Stomach (tissue), 9 donors: ENCODE data around the gene PPP1R15A. TPM values are rescaled to one million over a fixed set of nuclear protein-coding genes. Genes with fewer than 3 reads are reported as not detected.
"Not testable (repeated sequence)": the region's sequence is repeated elsewhere in the genome, so short reads cannot be mapped to it uniquely, and the experiment has no call there.

Experiments
- DNase-seq, 2 donors: peaks; one replicate each; pipeline versions ENCODE4 v3.0.0 to v3.0.0-alpha.2; 2013 to 2019
- H3K27ac ChIP-seq, 5 donors: fragments of 200-600 bp in 4 of 5; sonication (generic) in 4 of 5; one replicate each; pipeline ENCODE4 v1.5.1; 2013 to 2019; ENCODE audit warnings: mild to moderate bottlenecking in 1 of 5, moderate library complexity in 1 of 5
- H3K27me3 ChIP-seq, 3 donors: fragments of 200-600 bp; sonication (generic); one replicate each; pipeline ENCODE4 v1.5.1; 2017 to 2019; ENCODE audit warnings: mixed run types in 1 of 3
- H3K36me3 ChIP-seq, 4 donors: fragments of 200-600 bp; sonication (generic); 1 replicate in 3 of 4; 2 replicates in 1 of 4; pipeline ENCODE4 v1.5.1; 2016 to 2019
- H3K4me1 ChIP-seq, 4 donors: fragments of 200-600 bp; sonication (generic); one replicate each; pipeline ENCODE4 v1.5.1; 2016 to 2019
- H3K4me3 ChIP-seq, 4 donors: fragments of 200-600 bp; sonication (generic) in 3 of 4; one replicate each; pipeline ENCODE4 v1.5.1; 2016 to 2019; ENCODE audit warnings: mild to moderate bottlenecking in 1 of 4
- H3K9me3 ChIP-seq, 4 donors: fragments of 200-600 bp; sonication (generic); one replicate each; pipeline ENCODE4 v1.5.1; 2016 to 2019
- CTCF ChIP-seq, 7 experiments: fragments of 450-650 bp in 4 of 7; fragments of 200-600 bp in 3 of 7; sonication (generic) in 3 of 7; IDR thresholded peaks; one replicate each; pipeline ENCODE4 v1.5.1; 2016 to 2019; ENCODE audit warnings: antibody characterized with exemption in 7 of 7, control low read depth in 2 of 7, mild to moderate bottlenecking in 1 of 7
- EP300 ChIP-seq: sonication (generic); formaldehyde crosslinking; IDR thresholded peaks from one replicate; pipeline ENCODE4 v1.6.1; 2017; ENCODE audit warnings: antibody characterized with exemption
- POLR2A ChIP-seq, 4 donors: fragments of 450-650 bp; IDR thresholded peaks; one replicate each; pipeline ENCODE4 v1.6.1; 2016; ENCODE audit warnings: antibody characterized with exemption in 4 of 4, control low read depth in 2 of 4, mild to moderate bottlenecking in 1 of 4, moderate library complexity in 1 of 4
- POLR2AphosphoS5 ChIP-seq, 3 donors: sonication (generic); formaldehyde crosslinking; IDR thresholded peaks; one replicate each; pipeline ENCODE4 v1.6.1; 2016; ENCODE audit warnings: antibody characterized with exemption in 3 of 3
- WGBS, 5 donors: extraction: QIAGEN DNeasy Blood & Tissue Kit in 3 of 5; methylation state at CpG; one replicate each; pipeline versions ENCODE4 v1.1.5 to v1.1.7; 2013 to 2018; 5-methylcytosine and 5-hydroxymethylcytosine counted together
- intact Hi-C: fragments of 100-400 bp; cut with DNase I; formaldehyde crosslinking; loops from one replicate; pipeline ENCODE4 v1.15.1; 2023; ENCODE audit warnings: low total_unique reads
- polyA plus RNA-seq, 3 donors: library from polyadenylated mRNA; stranded (reverse); fragments of 200-250 nt; gene quantifications; one replicate each; pipeline ENCODE4 v1.2.3, GENCODE V29; 2013
- total RNA-seq, 5 donors: library from RNA; depleted of rRNA; stranded (reverse); fragments of >200 nt; gene quantifications; one replicate each; pipeline versions ENCODE4 v1.1.0 to v1.2.3, GENCODE V29; 2014 to 2016
- donor health status: healthy with polysubstance abuse.
- donor health status: Bipolar disorder and iron deficiency.
- donor health status: healthy.

Gene PPP1R15A
- total and polyA plus RNA-seq, 8 donors, result 14.6 to 107 (median 36.1) TPM

- Histone ChIP-seq H3K27ac (peak overlapping the region; percentile 44 to 100 (median 63)), H3K36me3 (peaks cover 28 to 48% (median 44%) of the 10 kb centered on the region in 4 donors), H3K4me3 (no peak overlapping the region), H3K9me3 (no peaks in the 10 kb centered on the region), H3K4me1 (peaks cover 44 to 73% (median 54%) of the 10 kb centered on the region in 4 donors), H3K27me3 (no peaks in the 10 kb centered on the region)
- no peak for DNase-seq
- WGBS, 5 donors, result 76 to 84% (median 82%) methylated on average over 13 of the region's 13 CpGs
- intact Hi-C loops, result no loop called here
- TF ChIP-seq POLR2A (IDR thresholded peaks at IDR 0.05) (no peak), POLR2AphosphoS5 (IDR thresholded peaks at IDR 0.05) (no peak), CTCF (IDR thresholded peaks at IDR 0.05) (no peak), EP300 (no peak)
Measured at GRCh38 chr19:48879025-48879637, 6.9 kb downstream of the PPP1R15A start.

GRCh38 chr19:48879696-48880095, 7.5 kb downstream of the PPP1R15A start:
- WGBS, 5 donors, result 77 to 91% (median 87%) methylated on average over 9 of the region's 9 CpGs
- Histone ChIP-seq H3K27ac (peak overlapping the region; percentile 44 to 100 (median 63)), H3K4me1 (peaks cover 38 to 68% (median 48%) of the 10 kb centered on the region in 4 donors)

GRCh38 chr19:48881741-48882657, 9.8 kb downstream of the PPP1R15A start:
- Histone ChIP-seq H3K27ac (peak overlapping the region in 2 of 5 donors; percentile 19 to 37), H3K9me3 (no peaks in the 10 kb centered on the region), H3K27me3 (no peaks in the 10 kb centered on the region), H3K4me1 (peaks cover 18 to 45% (median 27%) of the 10 kb centered on the region in 4 donors), H3K4me3 (no peak overlapping the region), H3K36me3 (peaks cover 4 to 23% (median 18%) of the 10 kb centered on the region in 4 donors)
- DNase-seq, result peak in 1 of 2 donors; percentile 32
- no peak for TF ChIP-seq CTCF (IDR thresholded peaks at IDR 0.05)
- TF ChIP-seq POLR2A (IDR thresholded peaks at IDR 0.05), result no peak
- TF ChIP-seq POLR2AphosphoS5 (IDR thresholded peaks at IDR 0.05), result no peak
- TF ChIP-seq EP300, result no peak
- WGBS, 5 donors, result 81 to 84% (median 83%) methylated on average over 30 of the region's 30 CpGs
- intact Hi-C loops, result no loop called here

More at GRCh38 chr19:48879696-48880095, 7.5 kb downstream of the PPP1R15A start:
- H3K9me3 ChIP-seq, H3K27me3 ChIP-seq, H3K4me3 ChIP-seq, DNase-seq, intact Hi-C loops: not testable (repeated sequence)
- peaks cover 23 to 43% (median 38%) of the 10 kb centered on the region in 4 donors for H3K36me3 ChIP-seq

GRCh38 chr19:48883726-48884125, 11.5 kb downstream of the PPP1R15A start:
- intact Hi-C loops, result no loop called here
- Histone ChIP-seq H3K36me3 (peaks cover 0 to 7% (median 2%) of the 10 kb centered on the region in 4 donors), H3K4me3 (no peak overlapping the region), H3K9me3 (no peaks in the 10 kb centered on the region), H3K27ac (no peak overlapping the region), H3K4me1 (peaks cover 8 to 27% (median 10%) of the 10 kb centered on the region in 4 donors), H3K27me3 (no peaks in the 10 kb centered on the region)
- 89 to 98% (median 98%) methylated on average over 6 to 7 of the region's 7 CpGs for WGBS, 5 donors
- DNase-seq, result no peak
- TF ChIP-seq CTCF (IDR thresholded peaks at IDR 0.05) (no peak), POLR2A (IDR thresholded peaks at IDR 0.05) (no peak), POLR2AphosphoS5 (IDR thresholded peaks at IDR 0.05) (no peak), EP300 (no peak)
